Activated naive CD4-positive, alpha-beta T cell treated with anti-CD3 and anti-CD28 coated beads, Interleukin-2, amount 50 U/mL, for 72 hours (primary cell): ENCODE data around the gene BST1. TPM values are rescaled to one million over a fixed set of nuclear protein-coding genes. Genes with fewer than 3 reads are reported as not detected.

ENCODE experiments used
- ATAC-seq, 2 donors: fragments of 150-1000 bp; cut with Tn5 transposase; 2 replicates each; pipeline ENCODE4 v1.10.0; 2021; ENCODE audit warnings: mild to moderate bottlenecking in 2 of 2, moderate library complexity in 2 of 2
- DNase-seq, 2 donors: peaks; one replicate each; pipeline ENCODE4 v3.0.0; 2021 to 2022; ENCODE audit warnings: low spot score in 2 of 2
- H3K27ac Mint-ChIP-seq, 2 donors: one replicate each; pipeline ENCODE4 v1.8.0; 2022; ENCODE audit warnings: mild to moderate bottlenecking in 2 of 2, mixed read lengths in 2 of 2
- H3K36me3 Mint-ChIP-seq, 2 donors: one replicate each; pipeline ENCODE4 v1.8.0; 2022; ENCODE audit warnings: mixed read lengths in 2 of 2
- H3K9me3 Mint-ChIP-seq, 2 donors: one replicate each; pipeline ENCODE4 v1.8.0; 2022; ENCODE audit warnings: mixed read lengths in 2 of 2
- total RNA-seq, 2 donors: library from RNA; stranded (reverse); gene quantifications; one replicate each; pipeline ENCODE4 v1.2.3, GENCODE V29; 2022

BST1 gene, protein sequence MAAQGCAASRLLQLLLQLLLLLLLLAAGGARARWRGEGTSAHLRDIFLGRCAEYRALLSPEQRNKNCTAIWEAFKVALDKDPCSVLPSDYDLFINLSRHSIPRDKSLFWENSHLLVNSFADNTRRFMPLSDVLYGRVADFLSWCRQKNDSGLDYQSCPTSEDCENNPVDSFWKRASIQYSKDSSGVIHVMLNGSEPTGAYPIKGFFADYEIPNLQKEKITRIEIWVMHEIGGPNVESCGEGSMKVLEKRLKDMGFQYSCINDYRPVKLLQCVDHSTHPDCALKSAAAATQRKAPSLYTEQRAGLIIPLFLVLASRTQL
- total RNA-seq, result under 1 TPM; 0.39 to 0.82 TPM

DNA sequence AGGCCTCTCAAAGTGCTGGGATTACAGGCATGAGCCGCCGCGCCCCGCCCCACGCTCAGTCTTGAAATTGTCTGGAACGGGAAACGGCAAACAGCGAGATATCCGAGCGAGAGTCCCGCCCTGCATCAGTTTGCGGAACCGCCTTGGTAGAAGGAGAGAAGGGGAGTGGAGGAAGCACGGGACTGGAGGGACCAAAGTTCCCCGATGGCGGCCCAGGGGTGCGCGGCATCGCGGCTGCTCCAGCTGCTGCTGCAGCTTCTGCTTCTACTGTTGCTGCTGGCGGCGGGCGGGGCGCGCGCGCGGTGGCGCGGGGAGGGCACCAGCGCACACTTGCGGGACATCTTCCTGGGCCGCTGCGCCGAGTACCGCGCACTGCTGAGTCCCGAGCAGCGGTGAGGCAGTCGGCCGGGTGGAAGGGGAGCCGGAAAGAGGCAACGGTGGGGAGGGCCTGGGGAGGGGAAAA is at the start of gene BST1:
TSS of gene BST1 (plus strand) at position 125 of the 463 bp plus-strand sequence. CDS start at position 205, 80 bp downstream.
- DNase-seq (peak; percentile 52 to 60), ATAC-seq (peak; percentile 82)
- Mint-ChIP-seq H3K36me3 (no peaks in the 10 kb centered on the region), H3K9me3 (no peaks in the 10 kb centered on the region), H3K27ac (peak within 1 kb of the TSS in 1 of 2 donors; percentile 7)

DNA sequence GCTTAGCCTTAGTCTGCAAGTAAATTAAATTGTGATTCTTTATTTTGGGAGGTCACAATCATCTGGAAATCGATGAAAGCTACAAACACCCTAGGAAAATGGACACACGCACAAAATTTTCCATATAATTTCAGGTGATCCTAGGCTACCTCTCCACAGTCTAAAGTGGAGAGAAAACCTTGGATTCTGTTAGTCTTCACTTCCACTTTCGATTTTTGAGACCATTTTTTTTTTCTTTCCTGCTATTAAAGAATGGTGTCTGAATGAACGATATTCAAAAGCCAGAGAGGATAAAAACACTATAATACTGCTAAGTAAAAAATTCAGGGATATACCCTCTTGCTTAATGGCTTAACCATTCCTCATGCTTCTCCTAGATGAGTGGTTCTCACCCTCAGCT is 49.4 kb upstream of the BST1 start:
- ATAC-seq (no peak), DNase-seq (no peak)
- Mint-ChIP-seq H3K9me3 (no peaks in the 10 kb centered on the region), H3K36me3 (peaks cover 5 to 13% of the 10 kb centered on the region in 2 donors), H3K27ac (peak overlapping the region; percentile 91 to 98)

DNA sequence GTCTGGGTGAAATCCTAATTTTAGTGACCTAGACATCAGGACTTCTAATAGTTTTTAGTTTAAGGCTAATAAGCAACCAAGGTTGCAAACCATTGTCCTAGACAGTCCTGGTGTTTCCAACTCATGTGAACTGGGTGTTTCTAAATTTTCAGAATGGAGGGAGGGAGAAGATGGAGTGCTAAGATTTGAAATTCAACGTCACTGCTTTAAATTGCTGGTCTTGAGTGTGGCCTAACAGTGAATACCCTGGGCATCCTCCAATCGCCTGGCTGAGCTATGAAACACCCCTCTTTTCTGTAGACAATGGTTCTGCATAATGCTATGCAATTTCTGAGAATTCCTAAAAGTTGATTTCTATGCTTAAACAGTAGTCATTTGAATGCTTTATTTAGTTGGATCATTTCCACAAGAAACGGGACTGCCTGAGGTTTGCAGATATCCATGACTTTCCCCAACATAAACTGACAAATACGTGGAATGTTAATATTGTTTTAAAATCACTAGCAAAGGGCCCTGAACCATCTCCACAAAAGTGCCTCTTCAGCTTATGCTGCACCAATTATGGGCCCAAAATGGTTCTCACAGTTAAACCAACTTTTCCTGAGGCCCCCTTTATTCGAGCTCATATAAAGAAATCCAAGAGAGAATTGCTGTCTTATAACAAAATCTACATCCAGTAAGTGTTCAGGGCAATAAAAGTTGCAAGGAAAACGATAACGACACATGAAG is 48.8 kb upstream of the BST1 start:
- no peak for DNase-seq
- no peak for ATAC-seq

DNA sequence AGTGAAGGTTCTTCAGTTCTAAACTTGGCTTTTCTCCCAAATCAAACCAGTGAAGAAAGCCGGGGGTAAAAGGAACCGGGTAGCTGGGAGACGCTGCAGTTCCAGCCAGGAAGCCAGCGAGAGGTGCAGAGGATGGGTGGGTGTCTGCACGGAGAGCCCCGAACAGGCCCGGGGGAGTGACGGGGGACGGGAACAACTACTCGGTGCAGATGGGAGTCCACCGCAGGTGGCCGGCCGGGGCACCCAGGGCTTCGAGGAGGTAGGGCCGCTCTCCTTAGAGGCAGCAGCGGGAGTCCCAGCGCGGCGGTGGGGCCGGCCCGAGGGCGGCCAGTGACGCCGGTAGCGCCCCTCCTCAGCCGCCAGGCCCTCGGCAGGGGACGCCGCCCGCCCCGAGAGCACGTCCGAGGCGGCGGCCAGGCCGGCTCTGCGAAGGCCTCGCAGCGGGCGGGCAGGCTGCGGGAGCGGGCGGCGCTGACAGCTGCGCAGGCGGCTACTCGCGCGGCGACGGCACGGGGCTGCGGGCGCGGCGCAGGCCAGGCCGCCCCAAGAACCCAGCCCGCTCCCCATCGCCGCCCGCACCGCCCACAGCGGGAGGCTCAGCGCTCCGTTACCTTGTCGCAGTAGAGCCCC is 48.2 kb upstream of the BST1 start:
- ATAC-seq (peak; percentile 60 to 68), DNase-seq (no peak)
- Mint-ChIP-seq H3K36me3 (peaks cover 5 to 13% of the 10 kb centered on the region in 2 donors), H3K27ac (peak overlapping the region; percentile 91 to 98), H3K9me3 (no peaks in the 10 kb centered on the region)

More for the DNA sequence above, 48.8 kb upstream of the BST1 start:
- peak overlapping the region; percentile 91 to 98 for H3K27ac Mint-ChIP-seq
- H3K9me3 Mint-ChIP-seq, result no peaks in the 10 kb centered on the region
- H3K36me3 Mint-ChIP-seq, result peaks cover 5 to 13% of the 10 kb centered on the region in 2 donors

DNA sequence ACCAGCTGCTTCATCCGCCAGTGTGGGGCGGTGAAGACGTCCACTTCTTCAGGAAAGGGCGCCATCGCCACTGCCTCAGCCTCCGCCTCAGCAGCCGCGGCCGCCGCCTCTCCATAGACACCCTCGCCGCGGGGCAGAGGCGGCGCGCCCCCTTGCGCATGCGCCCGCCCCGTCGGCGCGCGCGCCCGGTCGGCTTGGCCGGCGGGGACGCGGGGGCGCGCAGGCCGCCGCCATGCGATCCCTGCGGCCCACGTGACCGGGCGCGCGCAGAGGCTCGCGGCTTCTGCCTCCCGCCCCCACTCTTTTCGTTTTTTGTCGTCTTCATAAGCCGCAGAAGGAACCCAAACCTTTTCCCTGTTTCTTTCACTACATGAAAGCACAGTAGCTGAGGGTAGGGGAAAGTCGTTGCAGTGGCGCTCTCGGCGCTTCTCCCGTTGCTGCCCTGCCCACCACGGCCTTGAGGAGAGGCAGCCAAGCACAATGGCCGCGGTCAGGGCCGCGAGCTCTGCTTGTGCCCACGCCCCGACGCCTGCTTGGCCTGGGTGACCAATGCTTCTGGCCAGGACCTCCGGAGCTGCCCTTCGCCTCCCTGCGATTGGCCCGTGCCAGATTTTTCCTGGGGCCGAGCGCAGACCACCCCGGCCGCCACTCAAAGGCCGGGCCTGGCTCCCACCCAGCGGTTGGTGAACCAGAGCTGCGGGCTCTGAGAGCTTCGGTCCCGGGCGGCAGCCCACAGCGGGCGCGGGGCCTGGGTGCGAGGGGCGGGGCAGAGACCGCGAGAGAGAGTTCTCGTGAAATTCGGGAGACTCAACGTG is 47.4 kb upstream of the BST1 start, which contains the start of gene FBXL5:
TSS of gene FBXL5 (minus strand) at position 135 of the 815 bp plus-strand sequence. CDS start at position 65, 70 bp downstream.
- Mint-ChIP-seq H3K9me3 (no peaks in the 10 kb centered on the region), H3K36me3 (peaks cover 5 to 13% of the 10 kb centered on the region in 2 donors), H3K27ac (peak within 1 kb of the TSS; percentile 91 to 98)
- ATAC-seq (peak; percentile 77 to 81), DNase-seq (peak; percentile 89 to 90)

DNA sequence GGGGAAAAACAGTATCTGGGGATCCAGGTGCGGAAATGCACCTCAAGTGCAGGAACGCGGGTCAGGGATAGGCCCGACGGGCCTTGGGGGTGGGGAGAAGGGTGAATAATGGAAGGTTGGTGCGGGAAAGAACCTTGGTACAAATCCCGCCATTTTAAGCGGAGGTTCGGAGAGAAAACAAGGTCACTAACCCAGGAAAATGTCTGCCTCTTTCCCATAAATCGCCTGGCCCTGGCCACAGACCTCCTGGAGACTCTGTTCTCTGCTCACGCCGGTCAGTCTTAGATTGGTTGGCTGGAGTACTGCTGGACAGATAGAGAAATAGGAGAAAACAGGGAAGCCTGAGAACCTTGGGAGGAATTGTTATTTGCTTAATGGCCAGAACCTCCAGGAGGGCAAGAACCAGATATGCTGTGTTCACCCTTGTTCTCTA is 46.8 kb upstream of the BST1 start:
- H3K36me3 Mint-ChIP-seq, result peaks cover 6 to 13% of the 10 kb centered on the region in 2 donors
- H3K9me3 Mint-ChIP-seq, result no peaks in the 10 kb centered on the region
- no peak for DNase-seq
- no peak for ATAC-seq
- H3K27ac Mint-ChIP-seq, result peak overlapping the region; percentile 90 to 91

DNA sequence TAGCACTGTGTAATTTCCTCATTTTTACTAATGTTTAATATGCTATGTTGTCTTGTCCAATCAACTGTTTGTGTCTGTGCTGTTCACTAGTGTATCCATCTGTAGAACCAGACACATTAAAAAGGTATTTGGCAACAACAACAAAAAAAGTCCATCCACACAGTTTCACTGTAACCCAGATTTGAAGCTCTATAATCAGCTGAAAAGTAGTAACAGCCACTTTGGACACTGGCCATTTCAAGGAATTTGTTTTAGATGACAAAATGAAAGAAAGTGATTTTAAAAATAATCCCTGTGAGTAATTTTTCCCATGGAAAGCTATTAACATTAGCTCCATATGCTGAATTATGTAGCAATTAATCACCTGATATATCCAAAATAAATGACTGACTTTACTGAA is 45.5 kb upstream of the BST1 start:
- no peak overlapping the region for H3K27ac Mint-ChIP-seq
- no peaks in the 10 kb centered on the region for H3K9me3 Mint-ChIP-seq
- H3K36me3 Mint-ChIP-seq, result peaks cover 9 to 13% of the 10 kb centered on the region in 2 donors
- ATAC-seq (no peak), DNase-seq (no peak)

DNA sequence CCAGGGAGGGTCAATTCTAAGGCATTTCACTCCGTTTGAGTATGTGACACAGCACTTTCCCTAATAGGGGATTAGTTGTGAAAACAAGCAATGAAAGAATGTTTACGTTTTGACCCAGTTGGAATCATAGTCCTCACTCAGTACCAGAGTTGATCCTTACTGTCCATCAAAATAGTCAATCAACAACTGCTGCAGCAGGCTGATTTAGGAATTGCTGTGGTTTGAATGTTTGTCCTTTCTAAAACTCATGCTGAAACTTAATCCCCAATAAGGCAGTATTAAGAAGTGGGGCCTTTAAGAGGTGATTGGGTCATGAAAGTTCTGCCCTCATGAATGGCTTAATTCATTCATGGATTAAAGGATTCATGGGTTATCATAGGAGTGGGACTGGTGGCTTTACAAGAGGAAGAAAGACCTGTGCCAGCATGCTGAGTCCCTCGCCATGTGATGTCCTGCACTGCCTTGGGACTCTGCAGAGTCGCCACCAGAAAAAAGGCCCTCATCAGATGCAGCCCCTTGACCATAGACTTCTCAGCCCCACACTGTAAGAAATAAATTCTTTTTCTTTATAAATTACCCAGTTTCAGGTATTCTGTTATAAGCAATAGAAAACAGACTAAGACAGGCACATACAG is 44.6 kb upstream of the BST1 start:
- no peaks in the 10 kb centered on the region for H3K9me3 Mint-ChIP-seq
- H3K27ac Mint-ChIP-seq, result no peak overlapping the region
- peaks cover 9 to 13% of the 10 kb centered on the region in 2 donors for H3K36me3 Mint-ChIP-seq
- DNase-seq (no peak), ATAC-seq (no peak)

DNA sequence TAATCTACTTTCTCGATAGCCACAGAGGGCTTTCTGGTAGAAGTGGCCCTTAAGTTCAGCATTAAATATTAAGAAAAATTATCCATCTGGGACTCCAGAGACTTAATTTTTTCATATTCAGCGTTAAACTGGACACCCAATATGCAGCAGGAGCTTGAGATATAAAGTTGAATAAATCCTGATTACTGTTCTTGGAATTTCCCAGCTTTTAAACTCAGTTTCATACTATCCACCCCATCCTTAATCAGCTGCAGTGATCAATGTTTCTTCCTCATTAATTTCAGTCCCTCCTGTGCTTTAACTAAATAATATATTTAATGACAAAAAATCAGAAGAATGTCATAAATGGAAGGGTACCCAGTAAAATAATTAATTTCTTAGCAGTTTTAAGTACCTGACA is 44.1 kb upstream of the BST1 start:
- DNase-seq (no peak), ATAC-seq (no peak)
- Mint-ChIP-seq H3K27ac (no peak overlapping the region), H3K9me3 (no peaks in the 10 kb centered on the region), H3K36me3 (peaks cover 8 to 9% of the 10 kb centered on the region in 2 donors)

DNA sequence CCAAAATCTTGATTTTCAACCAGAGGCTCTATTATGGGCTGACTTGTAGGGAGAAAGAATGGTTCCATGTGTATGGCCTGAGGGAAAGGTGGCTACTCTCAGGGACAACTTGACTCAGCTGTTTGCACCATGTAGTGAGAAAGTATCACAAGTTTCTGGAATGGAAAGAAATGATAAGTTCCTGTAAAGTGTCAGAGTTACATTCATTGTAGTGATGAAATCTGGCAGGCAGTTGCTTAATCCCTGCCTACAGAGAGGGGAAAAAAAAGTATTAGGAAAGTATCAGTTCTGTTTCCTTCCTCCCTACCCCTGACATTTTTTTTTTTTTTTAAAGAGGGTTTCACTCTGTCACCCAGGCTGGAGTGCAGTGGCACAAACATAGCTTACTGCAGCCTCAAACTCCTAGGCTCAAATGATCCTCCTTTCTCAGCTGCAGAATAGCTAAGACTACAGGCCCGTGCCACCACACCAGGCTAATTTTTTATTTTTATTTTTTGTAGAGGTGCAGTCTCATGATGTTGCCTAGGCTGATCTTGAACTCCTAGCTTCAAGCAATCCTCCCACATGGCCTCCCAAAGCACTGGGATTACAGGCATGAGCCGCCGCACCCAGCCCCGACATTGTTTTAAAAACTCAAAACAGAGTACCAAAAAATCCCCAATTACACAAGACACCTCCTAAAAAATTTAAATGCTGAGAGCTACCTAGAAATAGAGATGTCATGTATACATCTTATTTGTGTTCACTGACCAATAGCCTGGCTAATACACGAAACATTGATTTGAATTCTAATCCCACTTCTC is 42.9 kb upstream of the BST1 start:
- ATAC-seq (peak; percentile 40 to 54), DNase-seq (no peak)
- no peaks in the 10 kb centered on the region for H3K9me3 Mint-ChIP-seq
- H3K36me3 Mint-ChIP-seq, result peaks cover 0 to 4% of the 10 kb centered on the region in 2 donors
- H3K27ac Mint-ChIP-seq, result peak overlapping the region in 1 of 2 donors; percentile 23

DNA sequence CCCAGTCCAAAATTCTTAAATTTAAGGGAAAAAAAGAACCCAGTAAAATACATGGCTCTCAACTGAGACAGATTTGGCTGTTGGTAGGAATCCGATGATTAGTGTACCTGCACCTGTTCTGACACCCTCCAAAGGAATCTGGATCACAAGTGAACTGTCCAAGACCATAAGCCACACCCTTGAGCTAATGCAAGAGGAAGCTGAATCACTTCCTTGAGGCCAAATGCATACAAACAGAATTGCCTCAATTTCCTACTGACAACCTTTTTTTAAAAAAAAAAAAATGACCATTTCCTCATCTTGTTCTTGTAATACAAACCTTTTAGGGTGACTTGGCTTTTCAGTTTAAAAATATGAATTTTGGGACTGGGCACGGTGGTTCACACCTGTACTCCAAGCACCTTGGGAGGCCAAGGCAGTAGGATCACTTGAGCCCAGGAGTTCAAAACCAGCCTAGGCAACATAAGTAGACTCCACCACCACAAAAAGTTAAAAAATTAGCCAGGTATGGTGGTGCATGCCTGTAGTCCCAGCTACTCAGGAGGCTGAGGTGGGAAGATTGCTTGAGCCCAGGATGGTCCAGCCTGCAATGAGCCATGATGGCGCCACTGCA is 37.0 kb upstream of the BST1 start:
- DNase-seq, result no peak
- H3K36me3 Mint-ChIP-seq, result peaks cover 0 to 23% of the 10 kb centered on the region in 2 donors
- H3K9me3 Mint-ChIP-seq, result no peaks in the 10 kb centered on the region
- no peak overlapping the region for H3K27ac Mint-ChIP-seq
- peak in 1 of 2 donors; percentile 51 for ATAC-seq

DNA sequence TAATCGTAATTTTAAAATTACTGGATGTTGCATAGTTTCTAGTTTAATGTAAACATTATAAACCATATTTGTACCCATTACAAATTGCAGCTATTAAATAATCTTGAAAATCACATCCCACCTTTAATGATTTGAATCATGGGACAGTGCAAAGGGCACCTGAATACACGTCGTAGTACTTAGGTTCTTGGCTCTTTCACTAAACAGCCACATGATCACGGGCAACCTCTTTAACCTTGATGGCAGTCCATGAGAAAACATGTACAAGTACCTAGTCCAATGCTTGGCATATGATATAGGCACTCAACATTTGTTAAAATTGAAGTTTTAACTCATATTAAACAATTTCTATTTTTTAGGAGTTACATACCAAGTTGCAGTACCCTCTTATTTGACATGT is 35.9 kb upstream of the BST1 start:
- no peak for ATAC-seq

DNA sequence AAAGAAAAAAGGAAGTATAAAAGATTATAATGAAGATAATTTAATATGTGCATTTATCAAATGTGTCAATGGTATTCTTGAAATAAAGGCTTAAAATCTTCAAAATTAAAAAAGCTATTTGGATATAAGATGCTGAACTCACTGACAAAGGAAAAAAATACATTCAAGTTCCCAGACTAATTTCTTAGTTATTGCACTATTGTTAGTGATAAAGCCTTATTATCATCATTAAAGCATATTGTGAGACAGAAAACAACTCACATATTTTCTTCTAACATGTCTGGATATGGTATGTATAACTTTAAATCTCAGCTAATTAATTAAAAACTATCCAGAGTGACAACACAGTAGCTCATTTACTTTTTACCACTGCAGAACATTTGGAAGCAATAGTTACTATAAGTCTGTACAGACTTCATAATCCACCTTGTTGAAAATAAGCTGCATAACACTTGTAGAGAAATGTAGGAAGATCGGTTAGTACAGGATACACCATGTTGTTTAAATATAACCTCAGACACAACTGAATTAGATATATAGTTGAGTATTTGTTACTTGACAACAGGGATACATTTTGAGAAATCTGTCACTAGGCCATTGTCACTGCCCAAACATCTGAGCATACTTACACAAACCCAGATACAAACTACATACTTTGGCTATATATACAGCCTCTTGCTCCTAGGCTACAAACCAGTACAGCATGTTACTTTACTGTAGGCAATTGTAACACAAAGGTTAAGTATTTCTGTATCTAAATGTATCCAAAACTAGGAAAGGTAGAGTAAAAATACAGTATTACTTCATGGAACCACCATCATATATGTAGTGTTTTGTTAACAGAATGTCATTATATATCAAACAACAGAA is 34.1 kb upstream of the BST1 start:
- peaks cover 0 to 27% of the 10 kb centered on the region in 2 donors for H3K36me3 Mint-ChIP-seq
- no peak for ATAC-seq
- H3K27ac Mint-ChIP-seq, result no peak overlapping the region
- no peaks in the 10 kb centered on the region for H3K9me3 Mint-ChIP-seq
- DNase-seq, result no peak

More for the DNA sequence above, 35.9 kb upstream of the BST1 start:
- H3K36me3 Mint-ChIP-seq, result peaks cover 0 to 25% of the 10 kb centered on the region in 2 donors
- DNase-seq, result no peak
- H3K9me3 Mint-ChIP-seq, result no peaks in the 10 kb centered on the region
- H3K27ac Mint-ChIP-seq, result no peak overlapping the region

DNA sequence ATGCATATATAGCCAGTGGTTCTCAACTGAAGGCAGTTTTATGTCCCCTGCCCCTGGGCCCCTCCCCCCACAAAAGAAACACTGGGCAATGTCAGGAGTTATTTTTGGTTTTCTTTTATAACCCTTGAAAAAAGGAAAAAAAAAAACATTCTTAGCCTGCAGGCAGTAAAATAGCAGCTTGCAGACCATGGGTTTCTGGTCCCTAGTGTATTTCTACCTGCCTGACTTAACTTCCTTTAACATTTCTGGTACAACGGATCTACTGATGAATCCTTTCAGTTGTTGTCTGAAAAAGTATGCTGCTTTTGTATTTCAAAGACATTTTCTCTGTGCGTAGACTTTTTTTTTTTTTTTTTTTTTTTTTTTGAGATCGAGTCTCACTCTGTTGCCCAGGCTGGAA is 32.3 kb upstream of the BST1 start:
- H3K27ac Mint-ChIP-seq, result no peak overlapping the region
- H3K36me3 Mint-ChIP-seq, result peaks cover 0 to 32% of the 10 kb centered on the region in 2 donors
- ATAC-seq, result no peak
- DNase-seq, result no peak
- no peaks in the 10 kb centered on the region for H3K9me3 Mint-ChIP-seq
